Loucy (cell line): ENCODE measurements around the gene P3H4.

Experiments
- H2AFZ ChIP-seq: fragments of 200-600 bp; sonication (generic); 2 replicates; pipeline ENCODE4 v1.6.0; 2016; ENCODE audit warnings: antibody characterized with exemption, mild to moderate bottlenecking, low read length, moderate library complexity
- H3F3A ChIP-seq: fragments of 200-600 bp; 2 replicates; pipeline ENCODE4 v1.6.0; 2016; ENCODE audit warnings: antibody characterized with exemption, low read depth, mild to moderate bottlenecking
- H3K27me3 ChIP-seq: fragments of 200-600 bp; sonication (generic); 2 replicates; pipeline ENCODE4 v1.6.1; 2014; ENCODE audit warnings: low read length, mild to moderate bottlenecking; ENCODE audit not compliant: insufficient read depth, poor library complexity, severe bottlenecking
- H3K36me3 ChIP-seq: fragments of 200-600 bp; sonication (generic); 2 replicates; pipeline ENCODE4 v1.6.1; 2016; ENCODE audit warnings: low read length; ENCODE audit not compliant: insufficient read depth
- H3K4me1 ChIP-seq: fragments of 200-600 bp; sonication (generic); 2 replicates; pipeline ENCODE4 v1.5.1; 2014; ENCODE audit warnings: low read length, mild to moderate bottlenecking; ENCODE audit not compliant: insufficient read depth, poor library complexity, severe bottlenecking
- H3K4me2 ChIP-seq: fragments of 200-600 bp; sonication (generic); 2 replicates; pipeline ENCODE4 v1.6.0; 2014; ENCODE audit warnings: antibody characterized with exemption, low read length, low read depth, mild to moderate bottlenecking; ENCODE audit not compliant: poor library complexity, severe bottlenecking
- H3K4me3 ChIP-seq: fragments of 200-600 bp; sonication (generic); 2 replicates; pipeline ENCODE4 v1.5.1; 2014; ENCODE audit warnings: low read length, mild to moderate bottlenecking, mixed read lengths; ENCODE audit not compliant: poor library complexity, severe bottlenecking
- H3K79me2 ChIP-seq: fragments of 200-600 bp; sonication (generic); 2 replicates; pipeline ENCODE4 v1.6.1; 2014; ENCODE audit warnings: low read length; ENCODE audit not compliant: insufficient read depth
- H3K9ac ChIP-seq: fragments of 200-600 bp; sonication (generic); 2 replicates; pipeline ENCODE4 v1.6.0; 2014; ENCODE audit warnings: mild to moderate bottlenecking, low read depth, low read length, moderate library complexity; ENCODE audit not compliant: poor library complexity, severe bottlenecking
- H3K9me2 ChIP-seq: fragments of 200-600 bp; sonication (generic); replicated peaks from 2 replicates; pipeline ENCODE4 v1.6.1; 2016; ENCODE audit warnings: low read depth, low read length, mixed read lengths
- H3K9me3 ChIP-seq: fragments of 200-600 bp; sonication (generic); 2 replicates; pipeline ENCODE4 v1.6.1; 2014; ENCODE audit warnings: mild to moderate bottlenecking, antibody characterized with exemption, low read length, low read depth; ENCODE audit not compliant: insufficient read depth
- H4K20me1 ChIP-seq: fragments of 200-600 bp; sonication (generic); 2 replicates; pipeline ENCODE4 v1.6.0; 2014; ENCODE audit warnings: antibody characterized with exemption, low read length, mild to moderate bottlenecking; ENCODE audit not compliant: insufficient read depth, poor library complexity, severe bottlenecking
- CTCF ChIP-seq: fragments of 200-600 bp; sonication (generic); conservative IDR thresholded peaks from 2 replicates; pipeline ENCODE4 v1.5.1; 2014; ENCODE audit warnings: mild to moderate bottlenecking, antibody characterized with exemption, low read length
- EZH2phosphoT487 ChIP-seq: fragments of 200-600 bp; IDR thresholded peaks from 2 replicates; pipeline ENCODE4 v1.6.1; 2018; ENCODE audit warnings: antibody characterized with exemption, mild to moderate bottlenecking, moderate library complexity, borderline replicate concordance

Gene P3H4

GRCh38 chr17:41787021-41787418, 24.7 kb downstream of the P3H4 start:
- Histone ChIP-seq H3K36me3 (no peaks in the 10 kb centered on the region), H3K4me2 (peak overlapping the region; percentile 40), H3K9me3 (no peaks in the 10 kb centered on the region), H3K27me3 (no peaks in the 10 kb centered on the region), H3K4me1 (peaks cover 53% of the 10 kb centered on the region), H3K79me2 (peaks cover 30% of the 10 kb centered on the region), H3K4me3 (no peak overlapping the region), H4K20me1 (peaks cover 25% of the 10 kb centered on the region), H3F3A (no peaks in the 10 kb centered on the region), H2AFZ (no peak overlapping the region), H3K9ac (no peak overlapping the region), H3K9me2 (no peaks in the 10 kb centered on the region)
- TF ChIP-seq EZH2phosphoT487 (no peak), CTCF (no peak)

- Histone ChIP-seq H4K20me1 (peaks cover 31% of the 10 kb centered on the region), H2AFZ (peak within 1 kb of the TSS; percentile 45; the same call in 1 of the 2 replicates), H3K9me2 (no peaks in the 10 kb centered on the region), H3K4me3 (peak within 1 kb of the TSS; percentile 83), H3K4me1 (peaks cover 59% of the 10 kb centered on the region), H3K36me3 (no peaks in the 10 kb centered on the region), H3K9me3 (no peaks in the 10 kb centered on the region), H3K4me2 (peak within 1 kb of the TSS; percentile 94), H3K27me3 (no peaks in the 10 kb centered on the region), H3F3A (no peaks in the 10 kb centered on the region), H3K79me2 (peaks cover 36% of the 10 kb centered on the region), H3K9ac (peak within 1 kb of the TSS; percentile 93)
- peak; percentile 72 for TF ChIP-seq CTCF
- no peak for TF ChIP-seq EZH2phosphoT487
These were observed 25.3 kb downstream of the P3H4 start, which contains the start of gene JUP for GRCh38 chr17:41786227-41787020. Gene JUP (minus strand): TSS chr17:41786711. CDS start chr17:41771854, 14,857 bp downstream.

- Histone ChIP-seq H3K9me3 (no peaks in the 10 kb centered on the region), H3K4me3 (peak overlapping the region; percentile 83), H2AFZ (peak overlapping the region; percentile 45; the same call in 1 of the 2 replicates), H4K20me1 (peaks cover 35% of the 10 kb centered on the region), H3K79me2 (peaks cover 41% of the 10 kb centered on the region), H3K4me2 (peak overlapping the region; percentile 94), H3F3A (no peaks in the 10 kb centered on the region), H3K4me1 (peaks cover 62% of the 10 kb centered on the region), H3K36me3 (no peaks in the 10 kb centered on the region), H3K27me3 (no peaks in the 10 kb centered on the region), H3K9me2 (no peaks in the 10 kb centered on the region), H3K9ac (peak overlapping the region; percentile 93)
- TF ChIP-seq CTCF (no peak), EZH2phosphoT487 (no peak)
These were observed 25.9 kb downstream of the P3H4 start for GRCh38 chr17:41785859-41786226.
